CD4-positive, CD25-positive, alpha-beta regulatory T cell (primary cell): ENCODE data around the gene BZW2. TPM values are rescaled to one million over a fixed set of nuclear protein-coding genes. Genes with fewer than 3 reads are reported as not detected.
"Not testable (repeated sequence)": the region's sequence is repeated elsewhere in the genome, so short reads cannot be mapped to it uniquely, and the experiment has no call there.

Source experiments
- ATAC-seq, 2 donors: fragments of 150-1000 bp; cut with Tn5 transposase; one replicate each; pipeline ENCODE4 v1.10.0; 2021; ENCODE audit warnings: low read depth in 2 of 2, moderate number of reproducible peaks in 2 of 2, moderate library complexity in 1 of 2
- DNase-seq, 3 donors: peaks; one replicate each; pipeline versions ENCODE4 v3.0.0 to v3.0.0-alpha.2; 2012 to 2022; ENCODE audit warnings: mixed read lengths in 1 of 3
- H3K27ac ChIP-seq: one replicate; pipeline ENCODE4 v1.7.0; 2013; ENCODE audit warnings: mild to moderate bottlenecking, low read length; ENCODE audit not compliant: insufficient read depth, poor library complexity, severe bottlenecking
- H3K27me3 ChIP-seq: one replicate; pipeline ENCODE4 v1.7.0; 2013; ENCODE audit warnings: low read length; ENCODE audit not compliant: control insufficient read depth, insufficient read depth
- H3K36me3 ChIP-seq: one replicate; pipeline ENCODE4 v1.7.0; 2013; ENCODE audit warnings: mild to moderate bottlenecking, low read length, moderate library complexity; ENCODE audit not compliant: control insufficient read depth, insufficient read depth
- H3K4me1 ChIP-seq: 2 replicates; pipeline ENCODE4 v1.7.0; 2013; ENCODE audit warnings: mild to moderate bottlenecking, low read length; ENCODE audit not compliant: insufficient read depth, control insufficient read depth, poor library complexity, severe bottlenecking
- H3K4me3 ChIP-seq: one replicate; pipeline ENCODE4 v1.7.0; 2013; ENCODE audit warnings: low read depth, mild to moderate bottlenecking, low read length, moderate library complexity
- H3K9me3 ChIP-seq, 2 experiments: 1 replicate in 1 of 2; 2 replicates in 1 of 2; pipeline ENCODE4 v1.7.0; 2013; ENCODE audit warnings: low read length in 2 of 2, mild to moderate bottlenecking in 1 of 2, moderate library complexity in 1 of 2; ENCODE audit not compliant: control insufficient read depth in 2 of 2
- H3K27ac Mint-ChIP-seq, 3 donors: one replicate each; pipeline ENCODE4 v1.8.0; 2020 to 2022; ENCODE audit warnings: mild to moderate bottlenecking in 3 of 3, mixed read lengths in 3 of 3, moderate library complexity in 2 of 3
- H3K27me3 Mint-ChIP-seq: one replicate; pipeline ENCODE4 v1.8.0; 2022; ENCODE audit warnings: mild to moderate bottlenecking, mixed read lengths
- H3K36me3 Mint-ChIP-seq: one replicate; pipeline ENCODE4 v1.8.0; 2020; ENCODE audit warnings: mixed read lengths
- H3K4me1 Mint-ChIP-seq, 4 donors: one replicate each; pipeline ENCODE4 v1.8.0; 2020 to 2022; ENCODE audit warnings: mixed read lengths in 4 of 4, mild to moderate bottlenecking in 1 of 4
- H3K4me3 Mint-ChIP-seq, 4 donors: one replicate each; pipeline ENCODE4 v1.8.0; 2020 to 2022; ENCODE audit warnings: mild to moderate bottlenecking in 4 of 4, mixed read lengths in 4 of 4, moderate library complexity in 3 of 4
- H3K9me3 Mint-ChIP-seq, 7 donors: one replicate each; pipeline ENCODE4 v1.8.0; 2020 to 2022; ENCODE audit warnings: mixed read lengths in 7 of 7, mild to moderate bottlenecking in 3 of 7, moderate library complexity in 2 of 7
- polyA plus RNA-seq, 4 donors: library from polyadenylated mRNA; unstranded; fragments of 300-500 nt; fragmentation: Illumina TruSeq; gene quantifications; one replicate each; pipeline ENCODE4 v1.2.3, GENCODE V29; 2021
- total RNA-seq: library from RNA; stranded (reverse); gene quantifications from one replicate; pipeline ENCODE4 v1.2.3, GENCODE V29; 2022

The BZW2 gene
- total and polyA plus RNA-seq, 5 donors from 2014 or later = 24.2 to 54.4 (median 46.2) TPM

DNA sequence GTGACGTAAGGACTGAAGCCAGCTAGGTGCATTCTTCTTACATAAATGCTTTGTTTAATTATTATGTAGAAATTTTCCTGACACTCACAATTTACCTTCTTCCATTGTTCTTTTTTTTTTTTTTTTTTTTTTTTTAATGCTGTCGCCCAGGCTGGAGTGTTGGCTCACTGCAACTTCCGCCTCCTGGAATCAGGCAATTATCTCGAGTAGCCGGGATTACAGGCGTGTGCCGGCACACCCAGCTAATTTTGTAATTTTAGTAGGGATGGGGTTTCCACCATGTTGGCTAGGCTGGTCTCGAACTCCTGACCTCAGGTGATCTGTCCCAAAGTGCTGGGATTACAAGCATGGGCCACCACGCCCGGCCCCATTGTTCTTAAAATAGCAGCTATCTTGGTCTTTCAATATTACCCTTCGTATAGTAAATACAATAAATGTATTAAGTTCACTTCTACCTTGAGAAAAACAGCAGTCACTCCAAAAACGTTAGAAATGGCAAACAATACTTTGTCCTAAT is 32.1 kb downstream of the BZW2 start:
- no peaks in the 10 kb centered on the region for H3K27me3 ChIP-seq
- no peaks in the 10 kb centered on the region for H3K4me1 ChIP-seq
- ATAC-seq (no peak), DNase-seq (no peak)
- Mint-ChIP-seq H3K4me1 (peaks cover 0 to 10% (median 0%) of the 10 kb centered on the region in 4 donors), H3K36me3 (peaks cover 47% of the 10 kb centered on the region), H3K27ac (no peak overlapping the region), H3K4me3 (no peak overlapping the region), H3K27me3 (no peaks in the 10 kb centered on the region), H3K9me3 (peaks cover 0 to 1% (median 0%) of the 10 kb centered on the region in 7 donors)
- no peak overlapping the region for H3K27ac ChIP-seq
- peaks cover 46% of the 10 kb centered on the region for H3K36me3 ChIP-seq
- no peak overlapping the region for H3K4me3 ChIP-seq
- no peaks in the 10 kb centered on the region for H3K9me3 ChIP-seq

DNA sequence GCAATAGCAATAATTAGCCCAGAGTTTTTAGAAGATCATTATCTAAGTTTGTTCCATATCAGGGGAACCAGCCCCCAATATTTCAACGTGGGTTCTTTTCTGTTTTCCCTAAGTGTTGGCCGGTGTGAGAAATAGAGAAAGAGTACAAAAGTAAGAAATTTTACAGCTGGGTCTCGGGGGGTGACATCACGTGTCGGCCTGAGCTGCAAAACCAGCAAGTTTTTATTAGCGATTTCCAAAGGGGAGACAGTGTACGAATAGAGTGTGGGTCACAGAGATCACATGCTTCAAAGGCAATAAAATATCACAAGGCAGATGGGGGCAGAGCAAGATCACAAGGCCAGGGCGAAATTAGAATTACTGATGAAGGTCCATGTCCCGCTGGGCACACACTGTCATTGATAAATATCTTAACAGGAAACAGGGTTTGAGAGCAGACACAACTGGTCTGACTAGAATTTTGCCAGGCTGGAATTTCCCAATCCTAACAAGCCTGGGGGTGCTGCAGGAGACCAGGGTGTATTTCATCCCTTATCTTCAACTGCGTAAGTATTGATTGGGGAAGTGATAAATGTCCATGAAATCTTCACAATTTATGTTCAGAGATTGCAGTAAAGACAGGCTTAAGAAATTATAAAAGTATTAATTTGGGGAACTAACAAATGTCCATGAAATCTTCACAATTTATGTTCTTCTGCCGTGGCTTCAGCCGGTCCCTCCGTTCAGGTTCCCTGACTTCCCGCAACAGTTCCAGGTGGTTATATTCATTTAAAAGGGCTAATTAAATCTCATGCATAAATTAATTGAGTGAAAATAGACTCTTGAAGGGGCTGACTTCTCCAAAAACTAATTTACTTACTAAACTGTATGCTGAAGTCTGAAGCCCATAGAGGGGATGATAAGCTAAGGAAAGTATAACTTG is 32.9 kb downstream of the BZW2 start:
- H3K27ac Mint-ChIP-seq = peak overlapping the region in 1 of 3 donors; percentile 56
- H3K27me3 Mint-ChIP-seq, H3K4me3 ChIP-seq, H3K27me3 ChIP-seq, H3K4me1 ChIP-seq, H3K27ac ChIP-seq, H3K4me3 Mint-ChIP-seq, H3K4me1 Mint-ChIP-seq, H3K9me3 ChIP-seq, DNase-seq, ATAC-seq, H3K9me3 Mint-ChIP-seq: not testable (repeated sequence)
- H3K36me3 Mint-ChIP-seq = peaks cover 45% of the 10 kb centered on the region
- peaks cover 52% of the 10 kb centered on the region for H3K36me3 ChIP-seq

DNA sequence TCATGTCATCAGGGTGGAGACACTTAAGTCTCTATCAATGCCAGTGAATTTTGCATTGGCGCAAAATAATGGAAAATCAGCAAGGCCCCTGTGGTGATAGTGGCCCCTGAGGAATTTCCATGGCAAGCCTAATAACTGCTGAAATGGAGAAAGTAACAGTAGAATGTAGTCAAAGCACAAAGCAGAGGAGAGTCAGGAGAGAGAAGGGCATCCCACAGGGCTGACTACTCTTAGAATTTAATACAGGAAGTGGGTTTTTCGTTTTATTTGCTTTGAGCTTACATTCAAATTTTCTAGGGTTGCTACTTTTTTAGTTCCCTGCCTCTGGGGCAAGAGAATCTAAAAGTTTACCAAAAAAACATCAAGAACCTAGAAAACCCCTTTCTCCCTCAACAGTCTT is 39.0 kb downstream of the BZW2 start:
- peaks cover 6% of the 10 kb centered on the region for H3K4me1 ChIP-seq
- DNase-seq (peak in 2 of 3 donors; percentile 1 to 32), ATAC-seq (peak; percentile 20 to 44)
- H3K9me3 ChIP-seq = no peaks in the 10 kb centered on the region
- Mint-ChIP-seq H3K4me3 (peak overlapping the region in 3 of 4 donors; percentile 7 to 77 (median 41)), H3K27ac (peak overlapping the region; percentile 1 to 75 (median 42)), H3K36me3 (peaks cover 33% of the 10 kb centered on the region), H3K4me1 (peaks cover 17 to 28% (median 24%) of the 10 kb centered on the region in 4 donors), H3K27me3 (no peaks in the 10 kb centered on the region), H3K9me3 (no peaks in the 10 kb centered on the region)
- H3K36me3 ChIP-seq = peaks cover 48% of the 10 kb centered on the region
- no peak overlapping the region for H3K27ac ChIP-seq
- peak overlapping the region; percentile 26 for H3K4me3 ChIP-seq
- H3K27me3 ChIP-seq = no peaks in the 10 kb centered on the region

DNA sequence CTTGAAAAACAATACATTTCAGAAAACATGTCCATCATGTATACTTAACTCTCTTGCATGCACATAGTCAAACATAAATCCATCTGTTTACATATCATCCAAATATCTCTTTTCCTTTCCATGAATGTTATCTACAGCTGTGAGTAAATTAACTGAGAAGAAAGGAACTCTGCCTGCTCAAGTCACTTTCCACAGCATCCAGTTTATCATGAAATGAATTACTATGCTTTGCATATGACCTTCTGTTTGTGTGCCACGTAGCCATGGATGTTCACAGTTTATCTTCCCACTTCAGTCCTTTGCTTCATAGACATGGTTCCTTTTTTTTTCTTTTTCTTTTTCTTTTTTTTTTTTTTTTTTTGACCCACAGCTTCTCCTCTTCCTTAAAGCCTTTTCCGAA is 39.6 kb downstream of the BZW2 start:
- Mint-ChIP-seq H3K27ac (peak overlapping the region in 2 of 3 donors; percentile 42 to 75), H3K9me3 (no peaks in the 10 kb centered on the region), H3K27me3 (no peaks in the 10 kb centered on the region), H3K4me3 (peak overlapping the region in 3 of 4 donors; percentile 36 to 77 (median 41)), H3K4me1 (peaks cover 17 to 28% (median 23%) of the 10 kb centered on the region in 4 donors), H3K36me3 (peaks cover 28% of the 10 kb centered on the region)
- DNase-seq (no peak), ATAC-seq (no peak)
- Histone ChIP-seq H3K4me3 (peak overlapping the region; percentile 26), H3K27ac (no peak overlapping the region), H3K36me3 (peaks cover 51% of the 10 kb centered on the region), H3K27me3 (no peaks in the 10 kb centered on the region), H3K9me3 (no peaks in the 10 kb centered on the region), H3K4me1 (peaks cover 6% of the 10 kb centered on the region)

DNA sequence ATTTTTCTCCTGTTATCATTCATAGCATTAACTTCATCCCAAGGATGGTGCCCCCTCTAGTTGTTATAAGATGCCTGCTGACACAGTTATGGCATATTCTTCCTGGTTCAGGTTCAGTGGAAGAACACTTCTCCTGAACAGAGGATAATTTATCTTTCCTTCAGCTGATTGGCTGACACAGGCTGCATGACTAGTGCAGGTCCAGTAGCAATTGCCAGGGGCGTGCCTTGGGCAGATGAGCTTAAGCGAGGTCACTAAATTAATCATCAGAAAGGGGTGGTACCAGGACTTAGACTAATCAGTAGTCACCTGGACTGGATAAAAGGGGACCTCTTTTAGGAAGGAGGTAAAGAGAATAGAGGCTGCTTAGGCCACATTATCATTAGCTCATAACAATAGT is 42.3 kb downstream of the BZW2 start:
- no peak for DNase-seq
- H3K27me3 ChIP-seq = no peaks in the 10 kb centered on the region
- Mint-ChIP-seq H3K4me1 (peaks cover 16 to 28% (median 20%) of the 10 kb centered on the region in 4 donors), H3K9me3 (no peaks in the 10 kb centered on the region), H3K27me3 (no peaks in the 10 kb centered on the region), H3K36me3 (peaks cover 27% of the 10 kb centered on the region), H3K4me3 (no peak overlapping the region), H3K27ac (no peak overlapping the region)
- no peak overlapping the region for H3K27ac ChIP-seq
- no peak for ATAC-seq
- peaks cover 6% of the 10 kb centered on the region for H3K4me1 ChIP-seq
- peaks cover 33% of the 10 kb centered on the region for H3K36me3 ChIP-seq
- no peaks in the 10 kb centered on the region for H3K9me3 ChIP-seq
- no peak overlapping the region for H3K4me3 ChIP-seq

DNA sequence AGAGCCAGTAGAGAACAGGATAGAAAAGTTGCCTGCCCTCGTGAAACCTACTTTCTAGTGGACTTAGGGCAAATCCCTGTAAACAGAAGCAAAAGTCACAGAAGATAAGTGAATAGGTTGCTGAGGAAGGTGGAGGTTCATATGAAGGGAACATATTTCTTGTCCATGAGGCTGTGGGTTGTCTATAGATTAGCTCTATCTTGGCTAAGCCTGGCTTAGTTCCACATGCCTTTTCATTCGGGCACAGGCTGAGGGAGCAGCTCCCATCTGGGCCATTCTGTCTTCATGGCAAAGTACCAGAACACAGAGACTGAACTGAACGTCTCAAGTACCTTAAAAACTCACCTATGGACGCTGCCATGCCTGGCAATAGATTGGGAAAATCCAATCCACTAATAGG is 45.3 kb downstream of the BZW2 start:
- no peak for DNase-seq
- no peak for ATAC-seq
- H3K27me3 Mint-ChIP-seq = no peaks in the 10 kb centered on the region
- H3K9me3 ChIP-seq = no peaks in the 10 kb centered on the region
- H3K27ac ChIP-seq = no peak overlapping the region
- no peak overlapping the region for H3K27ac Mint-ChIP-seq
- peaks cover 43% of the 10 kb centered on the region for H3K36me3 Mint-ChIP-seq
- peaks cover 0 to 2% (median under 1%) of the 10 kb centered on the region in 4 donors for H3K4me1 Mint-ChIP-seq
- H3K4me1 ChIP-seq = no peaks in the 10 kb centered on the region
- H3K4me3 Mint-ChIP-seq = no peak overlapping the region
- H3K27me3 ChIP-seq = no peaks in the 10 kb centered on the region
- peaks cover 42% of the 10 kb centered on the region for H3K36me3 ChIP-seq
- H3K4me3 ChIP-seq = no peak overlapping the region
- H3K9me3 Mint-ChIP-seq = no peaks in the 10 kb centered on the region

DNA sequence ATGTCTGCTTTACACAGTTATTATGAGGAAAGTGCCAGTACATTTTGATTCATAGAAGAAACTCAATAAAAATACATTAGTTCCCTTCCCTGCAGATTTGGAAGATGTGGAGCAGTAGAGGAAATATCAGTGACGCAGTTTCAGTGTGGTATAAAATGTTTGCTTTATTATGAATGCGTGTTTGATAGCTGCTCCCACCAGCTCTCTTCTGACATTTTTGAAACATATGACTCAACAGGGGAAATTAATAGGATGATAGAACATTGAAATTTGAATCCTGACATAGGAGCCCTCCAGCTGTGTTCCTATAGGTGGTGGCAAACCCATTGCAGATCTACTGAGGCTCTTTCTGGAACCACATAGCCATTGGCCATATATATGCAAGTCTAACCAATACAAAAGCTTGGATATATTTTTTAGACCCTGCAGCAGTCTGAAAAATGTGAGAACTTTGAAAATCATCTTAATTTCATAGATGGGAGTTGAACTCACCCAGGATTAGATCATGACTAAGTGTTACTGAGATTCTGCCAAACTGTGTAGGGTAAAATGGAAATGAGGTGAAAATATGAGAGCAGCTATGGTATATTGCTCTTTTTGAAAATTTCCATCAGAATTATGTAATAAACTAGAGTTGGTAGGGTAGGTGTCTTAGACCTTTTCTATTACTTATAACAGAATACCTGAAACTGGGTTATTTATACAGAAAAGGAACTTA is 47.8 kb downstream of the BZW2 start:
- no peaks in the 10 kb centered on the region for H3K27me3 Mint-ChIP-seq
- no peak for DNase-seq
- H3K27ac ChIP-seq = no peak overlapping the region
- no peaks in the 10 kb centered on the region for H3K27me3 ChIP-seq
- no peaks in the 10 kb centered on the region for H3K4me1 Mint-ChIP-seq
- peaks cover 65% of the 10 kb centered on the region for H3K36me3 ChIP-seq
- H3K9me3 Mint-ChIP-seq = no peaks in the 10 kb centered on the region
- no peak overlapping the region for H3K4me3 Mint-ChIP-seq
- H3K4me1 ChIP-seq = no peaks in the 10 kb centered on the region
- no peak overlapping the region for H3K27ac Mint-ChIP-seq
- H3K4me3 ChIP-seq = no peak overlapping the region
- peaks cover 56% of the 10 kb centered on the region for H3K36me3 Mint-ChIP-seq
- ATAC-seq = no peak
- no peaks in the 10 kb centered on the region for H3K9me3 ChIP-seq
